NCI-H2227 (cell line): ENCODE data around the gene TM9SF3.
A peak's percentile ranks its signal among the peaks of the same experiment; 100 is the strongest.

Source experiments
- DNase-seq: peaks from one replicate; lab custom pipeline; 2025; ENCODE audit not compliant: unreplicated experiment; lab: John Stamatoyannopoulos, UW

The TM9SF3 gene

GRCh38 chr10:96513305-96513697, 73.5 kb downstream of the TM9SF3 start:
- DNase-seq: no peak

DNA sequence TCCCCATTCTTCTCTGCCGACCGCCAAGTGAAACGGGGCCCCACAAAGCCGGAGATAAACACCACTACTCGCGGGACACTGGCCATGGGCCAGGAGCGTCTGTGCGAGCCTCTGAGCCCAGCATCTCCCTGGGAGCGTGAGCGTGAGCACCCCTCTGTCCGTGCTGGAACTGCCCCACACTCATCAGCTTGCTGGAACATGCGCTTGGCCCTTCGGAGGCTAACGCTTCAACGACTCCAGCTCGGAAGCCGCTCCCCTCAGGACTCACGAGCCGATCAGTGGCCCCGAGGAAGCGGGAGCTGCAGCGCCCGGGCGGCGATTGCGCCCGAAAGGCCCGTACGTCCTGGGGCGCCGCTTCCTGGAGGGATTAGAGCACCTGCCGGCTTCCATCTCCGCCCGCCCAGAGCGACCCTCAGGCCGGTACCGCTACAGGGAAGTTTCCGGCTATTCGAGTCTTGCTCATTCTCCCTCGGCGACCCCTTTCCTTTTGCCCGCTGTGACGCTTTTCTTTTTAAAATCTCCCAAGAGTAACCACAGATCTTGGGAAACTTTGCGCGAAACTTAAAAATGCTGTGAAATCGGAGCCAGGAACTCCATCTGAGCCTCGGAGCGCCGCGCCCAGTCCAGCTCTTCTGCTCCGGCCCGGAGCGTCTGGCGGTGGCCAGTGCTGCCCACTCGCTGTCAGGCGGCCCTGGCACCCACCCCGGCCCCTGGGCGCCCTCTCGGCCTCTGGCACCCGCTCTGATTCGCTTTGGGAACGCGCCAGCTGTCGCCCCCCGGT, 74.1 kb downstream of the TM9SF3 start:
- DNase-seq: peak; percentile 42

DNA sequence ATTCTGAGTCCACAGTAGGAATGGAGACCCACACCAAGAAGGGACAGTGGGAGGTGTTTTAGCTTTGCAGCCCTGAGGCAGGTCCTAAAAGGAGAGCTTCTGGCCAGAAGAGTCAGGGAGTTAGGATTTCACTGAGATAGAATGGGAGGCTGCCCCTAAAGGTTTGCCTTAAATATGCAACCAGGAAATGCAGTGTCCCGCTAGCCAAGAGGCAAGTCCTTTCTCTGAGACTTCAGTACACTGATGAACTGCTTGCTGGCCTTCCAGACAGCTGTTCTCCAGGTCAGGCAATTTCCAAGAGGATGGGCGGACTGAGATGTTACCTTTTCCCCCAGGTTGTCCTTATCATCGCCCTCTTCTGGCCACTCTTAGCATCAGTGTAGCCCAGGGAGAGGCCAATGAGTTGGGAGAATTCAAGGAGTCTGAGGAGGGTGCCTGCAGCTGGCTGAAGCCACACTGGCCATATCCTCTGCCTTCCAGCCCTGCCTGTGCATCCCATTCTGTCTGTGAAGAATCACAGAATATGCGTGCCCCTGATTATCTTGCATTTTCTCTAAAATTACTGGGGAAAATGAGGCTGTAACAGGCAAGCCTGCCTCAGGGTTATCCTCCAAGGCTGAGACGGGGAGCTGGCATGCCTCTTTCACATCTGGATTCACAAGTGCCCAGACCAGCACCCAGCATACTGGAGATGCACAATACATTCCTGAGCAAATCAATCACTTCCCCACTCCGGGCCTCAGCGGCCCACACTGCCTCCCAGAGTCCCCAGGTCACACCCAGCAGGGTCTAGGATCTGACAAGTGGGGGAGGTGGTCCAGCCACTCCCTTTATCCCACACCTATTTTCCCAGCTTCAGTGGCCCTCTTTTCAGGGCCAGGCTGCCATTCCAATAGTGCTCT, 75.5 kb downstream of the TM9SF3 start:
- peak; percentile 55 for DNase-seq

- DNase-seq: no peak
These were observed 77.7 kb downstream of the TM9SF3 start for GRCh38 chr10:96509017-96509641.

DNA sequence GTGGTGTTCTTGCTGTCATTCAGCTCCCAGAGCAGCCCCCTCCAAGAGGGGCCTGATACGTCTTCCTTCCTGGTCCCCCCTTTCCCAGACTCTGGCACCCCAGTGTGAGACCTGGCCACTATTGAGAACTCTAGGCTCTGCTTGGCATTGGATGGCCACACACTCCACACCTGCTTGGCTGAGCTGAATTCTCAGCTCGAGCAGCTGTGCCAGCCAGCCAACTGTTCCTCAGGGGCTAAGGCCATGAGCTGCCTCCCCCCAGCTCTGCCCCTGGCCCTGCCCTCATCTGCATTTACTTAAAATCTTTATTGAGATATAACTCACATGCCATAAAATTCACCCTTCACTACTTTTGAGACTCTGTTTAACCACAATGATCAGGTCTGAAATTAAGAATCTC, 79.8 kb downstream of the TM9SF3 start:
- DNase-seq: no peak

- DNase-seq: no peak
These were observed 81.4 kb downstream of the TM9SF3 start for GRCh38 chr10:96505150-96506136.

DNA sequence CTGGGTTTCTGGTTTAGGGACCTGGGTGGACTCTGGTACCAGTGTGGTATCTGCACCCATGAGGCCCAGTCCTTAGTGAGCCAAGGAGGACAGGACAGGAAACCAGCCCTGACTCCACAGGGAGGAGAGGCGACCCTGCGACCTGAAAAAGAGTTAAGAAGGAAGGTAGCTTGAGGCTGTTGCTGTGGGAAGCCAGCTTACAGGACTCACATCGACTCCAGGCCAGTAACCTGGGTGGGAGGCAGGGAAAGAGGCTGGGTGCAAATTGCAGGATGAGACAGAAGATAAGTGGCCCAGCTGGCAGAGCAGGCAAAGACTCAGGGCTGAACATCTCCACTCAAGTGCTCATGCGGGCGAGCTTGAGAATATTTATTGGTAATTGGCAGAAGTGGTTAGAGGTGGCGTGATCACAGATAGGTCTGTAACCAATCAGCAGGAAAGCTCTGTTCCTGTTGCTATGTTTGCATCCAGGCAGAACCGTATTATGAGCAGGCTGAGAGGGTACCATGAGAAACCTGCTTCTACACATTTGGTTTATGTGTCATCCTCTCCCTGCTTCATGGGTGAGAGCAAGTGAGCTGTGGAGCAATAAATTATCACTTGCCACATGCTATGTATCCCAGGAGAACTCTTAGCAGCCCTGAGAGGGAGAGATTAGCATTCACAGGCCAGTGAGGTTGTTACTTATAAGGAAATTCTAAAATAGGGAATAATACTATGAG, 84.1 kb downstream of the TM9SF3 start:
- peak; percentile 7 for DNase-seq

DNA sequence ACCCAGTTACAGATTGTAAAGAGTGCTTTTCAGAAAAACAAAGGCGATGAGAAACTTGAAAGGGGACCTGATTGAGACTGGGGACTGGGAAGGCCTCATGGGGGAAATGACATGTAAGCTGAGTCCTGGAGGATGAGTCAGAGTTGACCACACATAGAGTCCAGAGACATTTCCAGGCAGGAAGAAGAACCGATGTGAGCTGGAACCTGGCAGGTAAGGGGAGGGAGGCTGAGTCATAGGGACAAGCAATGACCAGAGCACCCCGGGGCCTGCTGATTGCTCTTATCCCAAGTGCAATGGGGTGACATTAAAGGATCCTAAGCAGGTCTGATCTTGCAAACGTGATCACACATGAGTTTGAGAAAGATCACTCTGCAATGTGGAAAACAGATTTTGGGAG, 84.8 kb downstream of the TM9SF3 start:
- no peak for DNase-seq

- DNase-seq: no peak
These were observed 86.3 kb downstream of the TM9SF3 start for GRCh38 chr10:96500519-96500918.

GRCh38 chr10:96500050-96500449, 86.8 kb downstream of the TM9SF3 start:
- no peak for DNase-seq

DNA sequence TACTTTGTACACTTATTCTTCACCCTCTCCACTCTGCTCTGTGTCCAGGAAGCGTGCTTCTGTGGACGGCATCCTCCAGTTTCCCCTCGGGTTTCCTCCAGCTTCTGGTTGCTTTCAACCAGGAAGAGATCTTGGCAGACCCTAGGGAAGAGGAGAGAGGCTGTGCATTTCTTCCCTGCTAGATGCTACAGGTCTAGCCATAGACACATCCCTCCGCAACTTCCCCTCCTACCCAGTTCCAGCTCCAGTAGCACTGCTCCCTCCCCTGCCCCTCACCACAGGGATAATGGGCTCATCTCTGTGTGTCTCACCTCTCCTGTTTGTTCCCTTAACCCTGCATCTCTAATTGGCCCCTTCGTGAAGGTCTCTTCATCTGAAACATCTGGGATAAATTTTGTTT, 89.4 kb downstream of the TM9SF3 start:
- DNase-seq: no peak

DNA sequence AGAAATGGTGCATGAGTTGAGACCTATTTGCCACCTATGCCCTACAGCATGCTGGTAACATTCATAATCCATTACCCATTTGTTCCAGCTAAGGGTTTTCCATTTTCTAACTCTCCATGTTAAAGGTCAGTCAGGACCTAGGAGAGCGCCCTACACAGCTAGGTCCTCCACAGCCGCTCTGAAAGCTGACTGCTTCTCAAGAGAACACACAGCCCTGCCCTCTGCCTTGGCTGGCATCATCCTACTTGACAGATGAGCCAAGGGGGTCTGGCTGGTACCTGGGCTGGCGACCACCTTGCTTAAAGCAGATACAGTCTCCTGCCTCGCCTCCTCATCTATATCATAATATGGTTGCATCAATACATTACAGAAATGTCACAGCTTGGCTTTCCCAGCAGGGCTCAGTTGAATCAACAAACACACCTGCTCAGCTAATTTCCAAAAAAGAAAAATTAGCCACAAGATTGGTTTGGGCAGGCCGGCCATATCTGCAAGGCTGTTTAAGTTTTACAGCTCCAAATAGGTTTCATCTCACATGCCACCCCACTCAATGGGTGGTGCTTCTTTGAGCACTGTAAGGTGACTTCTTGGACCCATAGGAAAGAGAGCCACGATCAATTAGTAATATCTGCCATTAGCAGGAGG, 90.4 kb downstream of the TM9SF3 start:
- no peak for DNase-seq

- DNase-seq: no peak
These were observed 91.3 kb downstream of the TM9SF3 start for GRCh38 chr10:96495544-96495943.

GRCh38 chr10:96494694-96495093, 92.1 kb downstream of the TM9SF3 start:
- no peak for DNase-seq

DNA sequence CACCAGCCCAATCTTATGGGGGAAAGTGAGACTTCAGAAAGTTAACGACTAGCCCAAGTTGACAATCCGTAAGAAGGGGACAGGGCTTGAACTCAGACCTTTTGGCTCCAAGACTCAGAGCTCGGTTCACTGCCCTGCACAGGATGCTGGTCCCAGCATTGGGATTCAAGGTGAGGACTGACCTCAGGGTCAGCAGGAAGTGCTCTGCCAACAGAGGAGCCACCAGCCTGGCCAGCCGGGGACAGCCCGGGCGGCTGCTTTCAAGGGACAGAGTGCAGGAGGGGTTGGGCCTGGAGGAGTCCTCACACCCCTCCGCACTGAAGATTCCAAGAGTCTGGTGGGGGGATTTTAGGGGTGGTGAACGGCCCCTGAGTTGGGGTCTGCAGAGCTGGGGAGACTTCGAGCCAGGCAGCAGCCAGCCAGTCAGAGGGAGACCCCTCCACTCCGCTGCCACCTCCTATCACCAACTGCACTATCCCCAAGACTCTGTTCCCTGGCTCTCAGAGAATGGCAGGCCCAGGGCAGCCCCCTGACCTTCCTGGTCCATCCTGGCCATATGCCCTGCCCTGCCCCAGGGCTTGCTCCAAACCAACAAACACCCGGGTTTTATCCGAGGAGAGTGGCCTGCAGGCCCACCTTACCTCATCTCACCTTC, 92.8 kb downstream of the TM9SF3 start:
- DNase-seq: no peak

GRCh38 chr10:96493254-96493653, 93.6 kb downstream of the TM9SF3 start:
- no peak for DNase-seq

DNA sequence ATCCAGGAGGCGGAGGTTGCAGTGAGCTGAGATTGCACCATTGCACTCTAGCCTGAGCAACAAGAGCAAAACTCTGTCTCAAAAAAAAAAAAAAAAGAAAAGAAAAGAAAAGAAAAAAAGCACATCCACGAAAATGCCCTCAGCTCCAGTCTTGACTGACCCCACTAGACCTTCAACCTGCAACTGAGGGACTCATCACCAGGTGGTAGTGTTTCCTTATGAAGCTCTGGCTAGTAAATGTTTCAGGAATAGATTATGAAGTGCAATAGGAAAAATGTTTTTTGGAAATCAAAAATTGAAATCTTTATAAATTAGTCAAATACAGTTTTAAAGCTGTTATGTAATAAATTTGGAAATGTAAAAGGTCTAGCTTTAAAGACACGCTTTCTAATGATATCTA, 95.5 kb downstream of the TM9SF3 start:
- DNase-seq: no peak

- DNase-seq: no peak
These were observed 98.5 kb downstream of the TM9SF3 start for GRCh38 chr10:96488161-96488935.
